ENCODE data around the gene PRDM16.

The PRDM16 gene

GRCh38 chr1:3261007-3261968, 192.3 kb downstream of the PRDM16 start:
- H3K27me3 ChIP-seq (replicated peaks; ENCODE audit: control insufficient read depth, insufficient read depth, low read length, poor library complexity, severe bottlenecking): no peaks in the 10 kb centered on the region
- H3K27ac ChIP-seq (ENCODE audit: insufficient read depth, low read length, poor library complexity, severe bottlenecking): no peak overlapping the region
- no peak for DNase-seq
- no peaks in the 10 kb centered on the region for H3K36me3 ChIP-seq (ENCODE audit: control insufficient read depth, insufficient read depth, low read length)
- H3K4me1 ChIP-seq (ENCODE audit: control insufficient read depth, insufficient read depth, low read length, poor library complexity, severe bottlenecking): no peaks in the 10 kb centered on the region
- no peaks in the 10 kb centered on the region for H3K9me3 ChIP-seq (ENCODE audit: control insufficient read depth, low read length)
- no peak overlapping the region for H3K4me3 ChIP-seq (ENCODE audit: insufficient read depth, low read depth, low read length, poor library complexity, severe bottlenecking)

- no peaks in the 10 kb centered on the region for H3K9me3 ChIP-seq (ENCODE audit: control insufficient read depth, low read length)
- H3K27me3 ChIP-seq (replicated peaks; ENCODE audit: control insufficient read depth, insufficient read depth, low read length, poor library complexity, severe bottlenecking): no peaks in the 10 kb centered on the region
- DNase-seq: no peak
- no peaks in the 10 kb centered on the region for H3K4me1 ChIP-seq (ENCODE audit: control insufficient read depth, insufficient read depth, low read length, poor library complexity, severe bottlenecking)
- H3K4me3 ChIP-seq (ENCODE audit: insufficient read depth, low read depth, low read length, poor library complexity, severe bottlenecking): no peak overlapping the region
- no peaks in the 10 kb centered on the region for H3K36me3 ChIP-seq (ENCODE audit: control insufficient read depth, insufficient read depth, low read length)
- no peak overlapping the region for H3K27ac ChIP-seq (ENCODE audit: insufficient read depth, low read length, poor library complexity, severe bottlenecking)
These were observed 193.1 kb downstream of the PRDM16 start for GRCh38 chr1:3261969-3262579.

- Histone ChIP-seq H3K27me3 (replicated peaks; ENCODE audit: control insufficient read depth, insufficient read depth, low read length, poor library complexity, severe bottlenecking) (no peaks in the 10 kb centered on the region), H3K36me3 (ENCODE audit: control insufficient read depth, insufficient read depth, low read length) (no peaks in the 10 kb centered on the region), H3K4me1 (ENCODE audit: control insufficient read depth, insufficient read depth, low read length, poor library complexity, severe bottlenecking) (no peaks in the 10 kb centered on the region), H3K27ac (ENCODE audit: insufficient read depth, low read length, poor library complexity, severe bottlenecking) (no peak overlapping the region), H3K4me3 (ENCODE audit: insufficient read depth, low read depth, low read length, poor library complexity, severe bottlenecking) (no peak overlapping the region), H3K9me3 (ENCODE audit: control insufficient read depth, low read length) (no peaks in the 10 kb centered on the region)
- no peak for DNase-seq
These were observed 193.8 kb downstream of the PRDM16 start for GRCh38 chr1:3262681-3263286.

GRCh38 chr1:3263790-3264189, 194.8 kb downstream of the PRDM16 start:
- Histone ChIP-seq H3K4me3 (ENCODE audit: insufficient read depth, low read depth, low read length, poor library complexity, severe bottlenecking) (no peak overlapping the region), H3K27me3 (replicated peaks; ENCODE audit: control insufficient read depth, insufficient read depth, low read length, poor library complexity, severe bottlenecking) (no peaks in the 10 kb centered on the region), H3K9me3 (ENCODE audit: control insufficient read depth, low read length) (no peaks in the 10 kb centered on the region), H3K36me3 (ENCODE audit: control insufficient read depth, insufficient read depth, low read length) (no peaks in the 10 kb centered on the region), H3K4me1 (ENCODE audit: control insufficient read depth, insufficient read depth, low read length, poor library complexity, severe bottlenecking) (no peaks in the 10 kb centered on the region), H3K27ac (ENCODE audit: insufficient read depth, low read length, poor library complexity, severe bottlenecking) (no peak overlapping the region)
- no peak for DNase-seq

GRCh38 chr1:3264456-3264855, 195.5 kb downstream of the PRDM16 start:
- Histone ChIP-seq H3K36me3 (ENCODE audit: control insufficient read depth, insufficient read depth, low read length) (no peaks in the 10 kb centered on the region), H3K27ac (ENCODE audit: insufficient read depth, low read length, poor library complexity, severe bottlenecking) (no peak overlapping the region), H3K27me3 (replicated peaks; ENCODE audit: control insufficient read depth, insufficient read depth, low read length, poor library complexity, severe bottlenecking) (no peaks in the 10 kb centered on the region), H3K4me3 (ENCODE audit: insufficient read depth, low read depth, low read length, poor library complexity, severe bottlenecking) (no peak overlapping the region), H3K9me3 (ENCODE audit: control insufficient read depth, low read length) (no peaks in the 10 kb centered on the region), H3K4me1 (ENCODE audit: control insufficient read depth, insufficient read depth, low read length, poor library complexity, severe bottlenecking) (no peaks in the 10 kb centered on the region)
- DNase-seq: no peak

GRCh38 chr1:3265835-3266805, 197.1 kb downstream of the PRDM16 start:
- Histone ChIP-seq H3K9me3 (ENCODE audit: control insufficient read depth, low read length) (no peaks in the 10 kb centered on the region), H3K4me1 (ENCODE audit: control insufficient read depth, insufficient read depth, low read length, poor library complexity, severe bottlenecking) (no peaks in the 10 kb centered on the region), H3K27me3 (replicated peaks; ENCODE audit: control insufficient read depth, insufficient read depth, low read length, poor library complexity, severe bottlenecking) (no peaks in the 10 kb centered on the region), H3K27ac (ENCODE audit: insufficient read depth, low read length, poor library complexity, severe bottlenecking) (no peak overlapping the region), H3K4me3 (ENCODE audit: insufficient read depth, low read depth, low read length, poor library complexity, severe bottlenecking) (no peak overlapping the region), H3K36me3 (ENCODE audit: control insufficient read depth, insufficient read depth, low read length) (no peaks in the 10 kb centered on the region)
- no peak for DNase-seq

- Histone ChIP-seq H3K4me3 (ENCODE audit: insufficient read depth, low read depth, low read length, poor library complexity, severe bottlenecking) (no peak overlapping the region), H3K9me3 (ENCODE audit: control insufficient read depth, low read length) (no peaks in the 10 kb centered on the region), H3K4me1 (ENCODE audit: control insufficient read depth, insufficient read depth, low read length, poor library complexity, severe bottlenecking) (no peaks in the 10 kb centered on the region), H3K36me3 (ENCODE audit: control insufficient read depth, insufficient read depth, low read length) (no peaks in the 10 kb centered on the region), H3K27ac (ENCODE audit: insufficient read depth, low read length, poor library complexity, severe bottlenecking) (no peak overlapping the region), H3K27me3 (replicated peaks; ENCODE audit: control insufficient read depth, insufficient read depth, low read length, poor library complexity, severe bottlenecking) (no peaks in the 10 kb centered on the region)
- no peak for DNase-seq
These were observed 198.0 kb downstream of the PRDM16 start for GRCh38 chr1:3266870-3267549.

GRCh38 chr1:3267550-3268270, 198.7 kb downstream of the PRDM16 start:
- Histone ChIP-seq H3K9me3 (ENCODE audit: control insufficient read depth, low read length) (no peaks in the 10 kb centered on the region), H3K36me3 (ENCODE audit: control insufficient read depth, insufficient read depth, low read length) (no peaks in the 10 kb centered on the region), H3K27me3 (replicated peaks; ENCODE audit: control insufficient read depth, insufficient read depth, low read length, poor library complexity, severe bottlenecking) (no peaks in the 10 kb centered on the region), H3K4me1 (ENCODE audit: control insufficient read depth, insufficient read depth, low read length, poor library complexity, severe bottlenecking) (no peaks in the 10 kb centered on the region), H3K27ac (ENCODE audit: insufficient read depth, low read length, poor library complexity, severe bottlenecking) (no peak overlapping the region), H3K4me3 (ENCODE audit: insufficient read depth, low read depth, low read length, poor library complexity, severe bottlenecking) (no peak overlapping the region)
- DNase-seq: no peak

- DNase-seq: no peak
- Histone ChIP-seq H3K4me3 (ENCODE audit: insufficient read depth, low read depth, low read length, poor library complexity, severe bottlenecking) (no peak overlapping the region), H3K36me3 (ENCODE audit: control insufficient read depth, insufficient read depth, low read length) (no peaks in the 10 kb centered on the region), H3K27me3 (replicated peaks; ENCODE audit: control insufficient read depth, insufficient read depth, low read length, poor library complexity, severe bottlenecking) (no peaks in the 10 kb centered on the region), H3K27ac (ENCODE audit: insufficient read depth, low read length, poor library complexity, severe bottlenecking) (no peak overlapping the region), H3K9me3 (ENCODE audit: control insufficient read depth, low read length) (no peaks in the 10 kb centered on the region), H3K4me1 (ENCODE audit: control insufficient read depth, insufficient read depth, low read length, poor library complexity, severe bottlenecking) (no peaks in the 10 kb centered on the region)
These were observed 199.3 kb downstream of the PRDM16 start for GRCh38 chr1:3268281-3268680.

Measured in effector memory CD4-positive, alpha-beta T cell (primary cell).